Measurements from ENCODE around the gene NCAPG2. TPM values are rescaled to one million over a fixed set of nuclear protein-coding genes. Genes with fewer than 3 reads are reported as not detected.
"Not testable (repeated sequence)": the region's sequence is repeated elsewhere in the genome, so short reads cannot be mapped to it uniquely, and the experiment has no call there.

Gene NCAPG2
- total and polyA plus RNA-seq, 2 donors (not counting 1 experiment from before 2014, with no cell fraction given): 10.9 to 18.7 TPM

DNA sequence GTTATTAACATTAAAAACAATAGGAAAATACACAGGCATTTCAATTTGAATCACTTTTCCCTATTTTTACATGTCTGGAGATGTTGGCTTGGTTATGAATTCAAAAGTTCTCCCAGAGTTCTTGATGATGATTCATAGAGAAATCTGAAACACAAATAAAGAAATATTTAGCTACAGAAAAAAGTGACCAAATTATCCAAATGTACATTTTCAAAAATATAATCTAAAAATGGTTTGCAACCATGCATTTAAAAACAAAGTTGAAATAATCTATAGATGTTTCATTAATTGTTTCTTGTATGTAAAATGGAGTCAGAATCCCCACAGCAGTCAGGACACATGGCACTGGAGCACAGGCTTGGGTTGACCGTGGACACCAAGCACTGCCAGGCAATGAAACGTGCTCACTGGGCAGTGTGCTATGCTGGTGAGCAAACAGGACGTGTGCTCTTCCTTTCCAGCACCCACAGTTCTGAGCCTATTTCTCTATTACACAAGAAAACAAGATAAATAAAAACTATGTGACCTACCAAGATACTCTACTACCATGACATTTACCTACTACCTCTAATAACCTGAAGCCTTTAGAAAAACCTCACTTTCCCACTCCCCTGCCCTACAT lies 72.9 kb downstream of the NCAPG2 start:
- H3K9me3 ChIP-seq (ENCODE audit: control insufficient read depth, insufficient read depth, low read depth, low read length): no peaks in the 10 kb centered on the region
- peaks cover 1% of the 10 kb centered on the region for H3K36me3 ChIP-seq (ENCODE audit: control insufficient read depth, insufficient read depth, low read length)
- H4K20me1 ChIP-seq (ENCODE audit: control insufficient read depth, extremely low read depth, insufficient read depth, low read length): no peaks in the 10 kb centered on the region
- H3K27ac ChIP-seq (ENCODE audit: insufficient read depth, low read length): no peak overlapping the region
- no peak for TF ChIP-seq EZH2 (IDR thresholded peaks at IDR 0.05; ENCODE audit: low read length, missing control alignments)
- no peak overlapping the region for H3K4me2 ChIP-seq (ENCODE audit: extremely low read depth, insufficient read depth, low read length)
- H3K79me2 ChIP-seq (ENCODE audit: control insufficient read depth, insufficient read depth, low read length): no peaks in the 10 kb centered on the region
- no peak for DNase-seq (ENCODE audit: low read depth in 2 of 2)
- H3K27me3 ChIP-seq (ENCODE audit: control insufficient read depth, insufficient read depth, low read length): no peaks in the 10 kb centered on the region
- H3K9ac ChIP-seq (ENCODE audit: insufficient read depth, low read length): no peak overlapping the region
- H2AFZ ChIP-seq (ENCODE audit: low read length): no peak overlapping the region
- no peak overlapping the region for H3K4me3 ChIP-seq (replicated peaks in 1 of 4; ENCODE audit: control extremely low read depth in 1 of 4, insufficient read depth in 1 of 4, low read depth in 3 of 4, low read length in 4 of 4)
- peaks cover 3% of the 10 kb centered on the region for H3K4me1 ChIP-seq (ENCODE audit: control insufficient read depth, extremely low read depth, insufficient read depth, low read length)

GRCh38 chr7:158626289-158626688 lies 78.3 kb downstream of the NCAPG2 start:
- H3K27me3 ChIP-seq (ENCODE audit: control insufficient read depth, insufficient read depth, low read length); H4K20me1 ChIP-seq (ENCODE audit: control insufficient read depth, extremely low read depth, insufficient read depth, low read length); H3K27ac ChIP-seq (ENCODE audit: insufficient read depth, low read length); H3K79me2 ChIP-seq (ENCODE audit: control insufficient read depth, insufficient read depth, low read length); H3K36me3 ChIP-seq (ENCODE audit: control insufficient read depth, insufficient read depth, low read length); H2AFZ ChIP-seq (ENCODE audit: low read length); H3K4me2 ChIP-seq (ENCODE audit: extremely low read depth, insufficient read depth, low read length); H3K9me3 ChIP-seq (ENCODE audit: control insufficient read depth, insufficient read depth, low read depth, low read length); DNase-seq (ENCODE audit: low read depth in 2 of 2); H3K9ac ChIP-seq (ENCODE audit: insufficient read depth, low read length); H3K4me1 ChIP-seq (ENCODE audit: control insufficient read depth, extremely low read depth, insufficient read depth, low read length); H3K4me3 ChIP-seq (replicated peaks in 1 of 4; ENCODE audit: control extremely low read depth in 1 of 4, insufficient read depth in 1 of 4, low read depth in 3 of 4, low read length in 4 of 4): not testable (repeated sequence)

DNA sequence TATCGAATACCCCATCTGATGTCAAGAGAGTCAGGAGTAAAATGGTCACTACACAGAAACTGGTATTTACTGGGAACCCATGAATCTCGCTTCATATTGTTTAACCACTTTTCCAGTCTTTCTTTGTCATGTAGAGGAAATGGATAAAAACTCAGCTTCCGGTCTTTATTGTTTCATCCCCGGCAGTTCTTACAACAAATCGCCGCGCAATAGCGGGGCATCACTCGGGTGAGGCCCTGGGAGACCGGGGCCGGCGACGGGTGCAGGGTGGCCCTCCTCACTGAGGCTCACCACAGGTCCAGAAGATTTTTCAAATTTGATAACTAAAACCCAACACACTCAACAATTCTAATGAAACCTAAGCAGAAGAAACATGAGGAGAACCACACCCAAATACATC lies 81.4 kb downstream of the NCAPG2 start:
- Histone ChIP-seq H3K36me3 (ENCODE audit: control insufficient read depth, insufficient read depth, low read length) (peaks cover 3% of the 10 kb centered on the region), H3K4me2 (ENCODE audit: extremely low read depth, insufficient read depth, low read length) (no peak overlapping the region), H4K20me1 (ENCODE audit: control insufficient read depth, extremely low read depth, insufficient read depth, low read length) (no peaks in the 10 kb centered on the region), H3K9me3 (ENCODE audit: control insufficient read depth, insufficient read depth, low read depth, low read length) (no peaks in the 10 kb centered on the region), H3K4me1 (ENCODE audit: control insufficient read depth, extremely low read depth, insufficient read depth, low read length) (no peaks in the 10 kb centered on the region), H3K4me3 (replicated peaks in 1 of 4; ENCODE audit: control extremely low read depth in 1 of 4, insufficient read depth in 1 of 4, low read depth in 3 of 4, low read length in 4 of 4) (no peak overlapping the region), H3K27me3 (ENCODE audit: control insufficient read depth, insufficient read depth, low read length) (no peaks in the 10 kb centered on the region), H3K79me2 (ENCODE audit: control insufficient read depth, insufficient read depth, low read length) (no peaks in the 10 kb centered on the region), H3K27ac (ENCODE audit: insufficient read depth, low read length) (no peak overlapping the region), H2AFZ (ENCODE audit: low read length) (no peak overlapping the region), H3K9ac (ENCODE audit: insufficient read depth, low read length) (no peak overlapping the region)
- no peak for TF ChIP-seq EZH2 (IDR thresholded peaks at IDR 0.05; ENCODE audit: low read length, missing control alignments)
- no peak for TF ChIP-seq CTCF (conservative IDR thresholded peaks at IDR 0.05 in 1 of 2, IDR thresholded peaks at IDR 0.05 in 1 of 2; ENCODE audit: low read depth in 1 of 2, low read length in 2 of 2)
- no peak for DNase-seq (ENCODE audit: low read depth in 2 of 2)

GRCh38 chr7:158620839-158621441 lies 83.7 kb downstream of the NCAPG2 start:
- no peak overlapping the region for H3K4me2 ChIP-seq (ENCODE audit: extremely low read depth, insufficient read depth, low read length)
- no peaks in the 10 kb centered on the region for H3K4me1 ChIP-seq (ENCODE audit: control insufficient read depth, extremely low read depth, insufficient read depth, low read length)
- H3K27me3 ChIP-seq (ENCODE audit: control insufficient read depth, insufficient read depth, low read length): no peaks in the 10 kb centered on the region
- no peak overlapping the region for H3K4me3 ChIP-seq (replicated peaks in 1 of 4; ENCODE audit: control extremely low read depth in 1 of 4, insufficient read depth in 1 of 4, low read depth in 3 of 4, low read length in 4 of 4)
- H3K27ac ChIP-seq (ENCODE audit: insufficient read depth, low read length): no peak overlapping the region
- no peak overlapping the region for H2AFZ ChIP-seq (ENCODE audit: low read length)
- DNase-seq (ENCODE audit: low read depth in 2 of 2): no peak
- no peaks in the 10 kb centered on the region for H3K79me2 ChIP-seq (ENCODE audit: control insufficient read depth, insufficient read depth, low read length)
- H3K9me3 ChIP-seq (ENCODE audit: control insufficient read depth, insufficient read depth, low read depth, low read length): no peaks in the 10 kb centered on the region
- TF ChIP-seq CTCF (conservative IDR thresholded peaks at IDR 0.05 in 1 of 2, IDR thresholded peaks at IDR 0.05 in 1 of 2; ENCODE audit: low read depth in 1 of 2, low read length in 2 of 2) (no peak), EZH2 (IDR thresholded peaks at IDR 0.05; ENCODE audit: low read length, missing control alignments) (no peak)
- H3K36me3 ChIP-seq (ENCODE audit: control insufficient read depth, insufficient read depth, low read length): peaks cover 3% of the 10 kb centered on the region
- H3K9ac ChIP-seq (ENCODE audit: insufficient read depth, low read length): no peak overlapping the region
- H4K20me1 ChIP-seq (ENCODE audit: control insufficient read depth, extremely low read depth, insufficient read depth, low read length): no peaks in the 10 kb centered on the region
